Endodermal cell (in vitro differentiated cells): ENCODE data around the gene PLEKHA6. TPM values are rescaled to one million over a fixed set of nuclear protein-coding genes. Genes with fewer than 3 reads are reported as not detected.

Experiments used
- DNase-seq: peaks from one replicate; pipeline ENCODE4 v3.0.0-alpha.2; 2017
- H3K27ac ChIP-seq: 2 replicates; pipeline ENCODE4 v1.5.1; 2013; ENCODE audit warnings: mild to moderate bottlenecking, low read depth, low read length, moderate library complexity
- H3K27me3 ChIP-seq: 2 replicates; pipeline ENCODE4 v1.6.1; 2013; ENCODE audit warnings: mild to moderate bottlenecking, low read length, moderate library complexity; ENCODE audit not compliant: insufficient read depth, control insufficient read depth, poor library complexity, severe bottlenecking
- H3K36me3 ChIP-seq: 2 replicates; pipeline ENCODE4 v1.7.0; 2013; ENCODE audit warnings: mild to moderate bottlenecking, low read length, moderate library complexity; ENCODE audit not compliant: control insufficient read depth, insufficient read depth
- H3K4me1 ChIP-seq: one replicate; pipeline ENCODE4 v1.7.0; 2013; ENCODE audit warnings: low read length; ENCODE audit not compliant: control insufficient read depth, insufficient read depth
- H3K4me3 ChIP-seq: 2 replicates; pipeline ENCODE4 v1.5.1; 2013; ENCODE audit warnings: mild to moderate bottlenecking, low read length, moderate library complexity
- H3K9ac ChIP-seq: 2 replicates; pipeline ENCODE4 v1.6.1; 2013; ENCODE audit warnings: mild to moderate bottlenecking, low read length, moderate library complexity; ENCODE audit not compliant: poor library complexity, severe bottlenecking; ENCODE audit errors: extremely low read depth
- H3K9me3 ChIP-seq: 2 replicates; pipeline ENCODE4 v1.6.1; 2013; ENCODE audit warnings: mild to moderate bottlenecking, low read length, moderate library complexity; ENCODE audit not compliant: control insufficient read depth
- H3K27ac Mint-ChIP-seq: 2 replicates; pipeline ENCODE4 v1.8.0; 2020; ENCODE audit warnings: mixed read lengths
- H3K27me3 Mint-ChIP-seq: 2 replicates; pipeline ENCODE4 v1.8.0; 2021; ENCODE audit warnings: mild to moderate bottlenecking, mixed read lengths; ENCODE audit not compliant: insufficient read depth
- H3K36me3 Mint-ChIP-seq: 2 replicates; pipeline ENCODE4 v1.8.0; 2020; ENCODE audit warnings: low read depth, mixed read lengths
- H3K4me1 Mint-ChIP-seq: 2 replicates; pipeline ENCODE4 v1.8.0; 2020; ENCODE audit warnings: mixed read lengths
- H3K4me3 Mint-ChIP-seq: 2 replicates; pipeline ENCODE4 v1.8.0; 2020; ENCODE audit warnings: mild to moderate bottlenecking, moderate library complexity, mixed read lengths
- H3K9me3 Mint-ChIP-seq: 2 replicates; pipeline ENCODE4 v1.8.0; 2020; ENCODE audit warnings: mild to moderate bottlenecking, mixed read lengths
- CTCF ChIP-seq: fragments of 200-600 bp; sonication (generic); conservative IDR thresholded peaks from 2 replicates; pipeline ENCODE4 v1.5.0; 2021; ENCODE audit warnings: antibody characterized with exemption, mild to moderate bottlenecking
- WGBS, 2 experiments: methylation state at CpG; one replicate each; pipeline versions ENCODE4 v1.1.5 to v1.1.7; 2013; ENCODE audit warnings: missing lambda C conversion rate in 2 of 2, mixed read lengths in 1 of 2; ENCODE audit not compliant: insufficient coverage in 1 of 2, insufficient read length in 1 of 2; 5-methylcytosine and 5-hydroxymethylcytosine counted together
- total RNA-seq, 2 donors: library from RNA; stranded (reverse); fragmentation: NEBNext Ultra II Directional in 1 of 2; extraction: Animal tissue kit (Norgen Biotek cat#: 25700) in 1 of 2; gene quantifications; 2 replicates in 1 of 2; 3 replicates in 1 of 2; pipeline ENCODE4 v1.2.1, GENCODE V29; 2021

PLEKHA6 gene
- total RNA-seq, 2 donors from 2014 or later: 37.0 to 43.3 TPM

DNA sequence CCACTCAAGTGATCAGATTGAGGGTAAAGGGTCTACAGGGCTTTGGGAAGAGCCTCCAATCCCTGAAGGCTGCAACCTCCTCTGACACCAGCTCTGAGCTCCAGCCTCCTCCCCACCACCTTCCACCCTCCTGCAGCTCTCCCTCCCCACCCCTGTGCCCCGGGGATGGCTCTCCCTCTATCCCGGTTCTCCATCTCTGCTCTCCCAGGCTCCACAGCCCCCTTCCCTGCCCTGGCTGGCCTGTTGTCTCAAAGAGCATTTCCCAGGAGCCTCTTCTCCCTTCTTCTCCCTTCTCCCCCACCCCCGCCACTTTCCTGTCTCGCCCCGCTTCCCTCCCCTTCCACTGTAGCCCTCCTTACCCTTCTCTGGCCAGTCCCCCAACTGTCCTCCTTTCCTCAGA, 1.1 kb downstream of the PLEKHA6 start:
- H3K4me3 Mint-ChIP-seq: no peak overlapping the region
- H3K36me3 ChIP-seq: no peaks in the 10 kb centered on the region
- H3K27ac ChIP-seq: peak overlapping the region; percentile 90
- H3K9me3 Mint-ChIP-seq: no peaks in the 10 kb centered on the region
- no peaks in the 10 kb centered on the region for H3K36me3 Mint-ChIP-seq
- H3K9me3 ChIP-seq: no peaks in the 10 kb centered on the region
- no peak overlapping the region for H3K27ac Mint-ChIP-seq
- H3K4me3 ChIP-seq: no peak overlapping the region
- 22 to 61% methylated on average over 2 to 5 of the region's 5 CpGs for WGBS, 2 experiments
- no peak for TF ChIP-seq CTCF
- H3K27me3 Mint-ChIP-seq: peaks cover 20% of the 10 kb centered on the region
- H3K4me1 ChIP-seq: peaks cover 5% of the 10 kb centered on the region
- peaks cover 25% of the 10 kb centered on the region for H3K4me1 Mint-ChIP-seq
- H3K9ac ChIP-seq: no peak overlapping the region
- no peak for DNase-seq
- peaks cover 14% of the 10 kb centered on the region for H3K27me3 ChIP-seq

- no peaks in the 10 kb centered on the region for H3K36me3 ChIP-seq
- H3K27me3 Mint-ChIP-seq: peaks cover 19% of the 10 kb centered on the region
- H3K9me3 ChIP-seq: no peaks in the 10 kb centered on the region
- peaks cover 11% of the 10 kb centered on the region for H3K27me3 ChIP-seq
- H3K36me3 Mint-ChIP-seq: no peaks in the 10 kb centered on the region
- H3K4me1 Mint-ChIP-seq: peaks cover 25% of the 10 kb centered on the region
- WGBS, 2 experiments: 86 to 95% methylated on average over 15 to 23 of the region's 23 CpGs
- TF ChIP-seq CTCF: peak; percentile 45
- H3K9me3 Mint-ChIP-seq: no peaks in the 10 kb centered on the region
- peak overlapping the region; percentile 90 for H3K27ac ChIP-seq
- H3K9ac ChIP-seq: no peak overlapping the region
- H3K4me3 ChIP-seq: no peak overlapping the region
- no peak overlapping the region for H3K4me3 Mint-ChIP-seq
- DNase-seq: peak; percentile 57
- no peaks in the 10 kb centered on the region for H3K4me1 ChIP-seq
- H3K27ac Mint-ChIP-seq: no peak overlapping the region
Observed at GRCh38 chr1:204357551-204358490, 1.9 kb downstream of the PLEKHA6 start.

DNA sequence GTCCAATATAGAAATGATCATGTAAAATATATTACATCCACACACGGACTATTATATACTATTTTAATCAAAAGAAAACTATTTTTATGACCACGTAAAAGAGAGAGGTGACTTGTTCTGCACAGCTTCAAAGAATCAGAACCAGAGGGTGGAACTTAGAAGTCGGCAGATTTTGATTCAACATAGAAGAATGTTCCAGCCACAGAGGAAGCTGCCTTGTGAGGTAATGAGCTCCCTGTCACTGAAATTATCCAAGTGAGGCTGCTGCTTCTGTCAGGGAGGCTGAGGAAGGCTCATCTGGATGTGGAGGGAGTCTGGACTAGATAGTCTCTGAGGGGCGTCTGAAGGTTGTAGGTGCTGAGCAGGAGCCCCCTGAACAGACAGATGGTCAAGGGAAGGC, 2.7 kb downstream of the PLEKHA6 start:
- Histone ChIP-seq H3K27me3 (peaks cover 2% of the 10 kb centered on the region), H3K4me1 (no peaks in the 10 kb centered on the region)
- no peaks in the 10 kb centered on the region for H3K36me3 Mint-ChIP-seq

More for the DNA sequence above, 2.7 kb downstream of the PLEKHA6 start:
- no peak overlapping the region for H3K4me3 Mint-ChIP-seq
- H3K4me1 Mint-ChIP-seq: peaks cover 25% of the 10 kb centered on the region
- 90 to 91% methylated on average over 1 to 4 of the region's 4 CpGs for WGBS, 2 experiments
- Histone ChIP-seq H3K36me3 (no peaks in the 10 kb centered on the region), H3K4me3 (no peak overlapping the region), H3K9ac (no peak overlapping the region), H3K9me3 (no peaks in the 10 kb centered on the region), H3K27ac (peak overlapping the region; percentile 90)
- no peaks in the 10 kb centered on the region for H3K9me3 Mint-ChIP-seq
- no peak overlapping the region for H3K27ac Mint-ChIP-seq
- DNase-seq: no peak
- H3K27me3 Mint-ChIP-seq: peaks cover 10% of the 10 kb centered on the region
- no peak for TF ChIP-seq CTCF
